GM23338 (cell line): ENCODE data around the gene FOXP1. TPM values are rescaled to one million over a fixed set of nuclear protein-coding genes. Genes with fewer than 3 reads are reported as not detected.

Experiments used
- ATAC-seq: fragments of 200-7000 bp; cut with Tn5 transposase; 3 replicates; pipeline ENCODE4 v1.9.1; 2020
- DNase-seq: peaks from one replicate; pipeline ENCODE4 v3.0.0-alpha.2; 2015; ENCODE audit warnings: low spot score
- H2AFZ ChIP-seq: fragments of 200-600 bp; sonication (generic); 2 replicates; pipeline ENCODE4 v1.8.0; 2016; ENCODE audit warnings: antibody characterized with exemption, mild to moderate bottlenecking, moderate library complexity
- H3F3A ChIP-seq: fragments of 200-600 bp; sonication (generic); replicated peaks from 2 replicates; pipeline ENCODE4 v1.8.0; 2017; ENCODE audit warnings: antibody characterized with exemption, mixed run types, low read depth
- H3K27ac ChIP-seq: fragments of 200-600 bp; sonication (generic); 2 replicates; pipeline ENCODE4 v1.6.1; 2016; ENCODE audit warnings: low read depth
- H3K27me3 ChIP-seq: fragments of 200-600 bp; sonication (generic); 2 replicates; pipeline ENCODE4 v1.8.0; 2016; ENCODE audit warnings: mild to moderate bottlenecking, mixed run types, moderate library complexity; ENCODE audit not compliant: insufficient read depth
- H3K36me3 ChIP-seq: fragments of 200-600 bp; sonication (generic); 2 replicates; pipeline ENCODE4 v1.8.0; 2016; ENCODE audit warnings: mild to moderate bottlenecking; ENCODE audit not compliant: insufficient read depth
- H3K4me1 ChIP-seq: fragments of 200-600 bp; sonication (generic); 2 replicates; pipeline ENCODE4 v1.8.0; 2016; ENCODE audit warnings: mild to moderate bottlenecking, moderate library complexity; ENCODE audit not compliant: insufficient read depth
- H3K4me2 ChIP-seq: fragments of 200-600 bp; sonication (generic); 2 replicates; pipeline ENCODE4 v1.7.1; 2017; ENCODE audit warnings: mixed run types
- H3K4me3 ChIP-seq: fragments of 200-600 bp; sonication (generic); 2 replicates; pipeline ENCODE4 v1.6.1; 2016; ENCODE audit warnings: mixed run types
- H3K79me2 ChIP-seq: fragments of 200-600 bp; sonication (generic); replicated peaks from 2 replicates; pipeline ENCODE4 v1.8.0; 2017; ENCODE audit warnings: mild to moderate bottlenecking; ENCODE audit not compliant: insufficient read depth
- H3K9me2 ChIP-seq: fragments of 200-600 bp; sonication (generic); 2 replicates; pipeline ENCODE4 v1.8.0; 2017; ENCODE audit not compliant: insufficient read depth
- H4K20me1 ChIP-seq: fragments of 200-600 bp; sonication (generic); replicated peaks from 2 replicates; pipeline ENCODE4 v1.8.0; 2017; ENCODE audit warnings: mild to moderate bottlenecking; ENCODE audit not compliant: insufficient read depth
- H3K27ac Mint-ChIP-seq: 2 replicates; pipeline ENCODE4 v1.8.0; 2020; ENCODE audit warnings: inconsistent platforms, mild to moderate bottlenecking, moderate library complexity, mixed read lengths
- H3K27me3 Mint-ChIP-seq: 3 replicates; pipeline ENCODE4 v1.8.0; 2022; ENCODE audit warnings: low read depth, mild to moderate bottlenecking, moderate library complexity, mixed read lengths, inconsistent platforms; ENCODE audit not compliant: insufficient read depth, poor library complexity
- H3K36me3 Mint-ChIP-seq: 3 replicates; pipeline ENCODE4 v1.8.0; 2021; ENCODE audit warnings: low read depth, mild to moderate bottlenecking, inconsistent platforms, moderate library complexity, mixed read lengths
- H3K4me1 Mint-ChIP-seq: 3 replicates; pipeline ENCODE4 v1.8.0; 2020; ENCODE audit warnings: mild to moderate bottlenecking, inconsistent platforms, mixed read lengths
- H3K4me3 Mint-ChIP-seq: 3 replicates; pipeline ENCODE4 v1.8.0; 2021; ENCODE audit warnings: moderate library complexity, mild to moderate bottlenecking, inconsistent platforms, mixed read lengths
- H3K9me3 Mint-ChIP-seq: 3 replicates; pipeline ENCODE4 v1.8.0; 2020; ENCODE audit warnings: moderate library complexity, mild to moderate bottlenecking, inconsistent platforms, mixed read lengths
- CREB1 ChIP-seq: fragments of 250-450 bp; sonication (Bioruptor Pico); IDR thresholded peaks from 2 replicates; pipeline ENCODE4 v1.5.0; 2020; ENCODE audit warnings: low read depth, mild to moderate bottlenecking, moderate library complexity
- ETS1 ChIP-seq: IDR thresholded peaks from 2 replicates; pipeline ENCODE4 v1.6.1; 2016; ENCODE audit warnings: antibody characterized with exemption
- EZH2 ChIP-seq: fragments of 200-600 bp; sonication (generic); IDR thresholded peaks from one replicate; pipeline ENCODE4 v1.8.0; 2017; ENCODE audit warnings: antibody characterized with exemption, mild to moderate bottlenecking, low read depth; ENCODE audit not compliant: unreplicated experiment
- EZH2phosphoT487 ChIP-seq: fragments of 200-600 bp; sonication (generic); IDR thresholded peaks from one replicate; pipeline ENCODE4 v1.8.1; 2018; ENCODE audit warnings: antibody characterized with exemption; ENCODE audit not compliant: unreplicated experiment
- JUNB ChIP-seq: IDR thresholded peaks from one replicate; pipeline ENCODE4 v1.6.1; 2016; ENCODE audit warnings: antibody characterized with exemption; ENCODE audit not compliant: unreplicated experiment
- NANOG ChIP-seq: IDR thresholded peaks from 2 replicates; pipeline ENCODE4 v1.6.1; 2016; ENCODE audit warnings: antibody characterized with exemption, borderline replicate concordance
- POLR2AphosphoS5 ChIP-seq: IDR thresholded peaks from 2 replicates; pipeline ENCODE4 v1.6.1; 2016; ENCODE audit warnings: antibody characterized with exemption, low read depth
- STAT1 ChIP-seq: IDR thresholded peaks from one replicate; pipeline ENCODE4 v1.6.1; 2016; ENCODE audit warnings: antibody characterized with exemption; ENCODE audit not compliant: unreplicated experiment
- ZNF114 ChIP-seq: fragments of 250-450 bp; sonication (Bioruptor Pico); IDR thresholded peaks from 2 replicates; pipeline ENCODE4 v1.5.0; 2020; ENCODE audit warnings: mild to moderate bottlenecking, moderate library complexity
- ZNF331 ChIP-seq: fragments of 250-450 bp; sonication (Bioruptor Pico); IDR thresholded peaks from 2 replicates; pipeline ENCODE4 v1.5.0; 2020; ENCODE audit warnings: low read depth, mild to moderate bottlenecking, moderate library complexity
- ZNF462 ChIP-seq: fragments of 250-450 bp; sonication (Bioruptor Pico); IDR thresholded peaks from 2 replicates; pipeline ENCODE4 v1.5.0; 2020; ENCODE audit warnings: mild to moderate bottlenecking, moderate library complexity
- polyA plus RNA-seq: library from polyadenylated mRNA; unstranded; fragments of >200 nt; fragmentation: Nextera tagmentation; extraction: Ambion mirVana; gene quantifications from 2 replicates; pipeline ENCODE4 v1.2.1, GENCODE V29; 2016
- total RNA-seq: library from RNA; depleted of rRNA; stranded (reverse); fragments of >200 nt; shearing (Covaris generic); gene quantifications from 2 replicates; pipeline ENCODE4 v1.2.3, GENCODE V29; 2014
- TF ChIP-seq, protein P1 (sequence below): IDR thresholded peaks from one replicate; pipeline ENCODE4 v1.6.1; 2018; ENCODE audit warnings: antibody characterized with exemption; ENCODE audit not compliant: unreplicated experiment
- TF ChIP-seq, protein P2 (sequence below), 2 experiments: fragments of 200-600 bp in 1 of 2; sonication (generic) in 1 of 2; conservative IDR thresholded peaks; 2 replicates each; pipeline versions ENCODE4 v1.5.1 to v1.6.1; 2016 to 2017; ENCODE audit warnings: antibody characterized with exemption in 2 of 2, low read depth in 2 of 2, mild to moderate bottlenecking in 2 of 2, moderate library complexity in 1 of 2

FOXP1 gene
- total and polyA plus RNA-seq, 2 experiments from 2014 or later = 32.9 to 35.5 TPM

GRCh38 chr3:71047616-71048531 lies 535.7 kb downstream of the FOXP1 start:
- Mint-ChIP-seq H3K4me1 (peaks cover 78% of the 10 kb centered on the region), H3K27me3 (peaks cover under 1% of the 10 kb centered on the region), H3K9me3 (no peaks in the 10 kb centered on the region), H3K27ac (peak overlapping the region; percentile 74), H3K36me3 (no peaks in the 10 kb centered on the region; the same call in 2 of the 3 replicates), H3K4me3 (peak overlapping the region; percentile 44)
- no peak for TF ChIP-seq EZH2phosphoT487
- TF ChIP-seq, protein P1, sequence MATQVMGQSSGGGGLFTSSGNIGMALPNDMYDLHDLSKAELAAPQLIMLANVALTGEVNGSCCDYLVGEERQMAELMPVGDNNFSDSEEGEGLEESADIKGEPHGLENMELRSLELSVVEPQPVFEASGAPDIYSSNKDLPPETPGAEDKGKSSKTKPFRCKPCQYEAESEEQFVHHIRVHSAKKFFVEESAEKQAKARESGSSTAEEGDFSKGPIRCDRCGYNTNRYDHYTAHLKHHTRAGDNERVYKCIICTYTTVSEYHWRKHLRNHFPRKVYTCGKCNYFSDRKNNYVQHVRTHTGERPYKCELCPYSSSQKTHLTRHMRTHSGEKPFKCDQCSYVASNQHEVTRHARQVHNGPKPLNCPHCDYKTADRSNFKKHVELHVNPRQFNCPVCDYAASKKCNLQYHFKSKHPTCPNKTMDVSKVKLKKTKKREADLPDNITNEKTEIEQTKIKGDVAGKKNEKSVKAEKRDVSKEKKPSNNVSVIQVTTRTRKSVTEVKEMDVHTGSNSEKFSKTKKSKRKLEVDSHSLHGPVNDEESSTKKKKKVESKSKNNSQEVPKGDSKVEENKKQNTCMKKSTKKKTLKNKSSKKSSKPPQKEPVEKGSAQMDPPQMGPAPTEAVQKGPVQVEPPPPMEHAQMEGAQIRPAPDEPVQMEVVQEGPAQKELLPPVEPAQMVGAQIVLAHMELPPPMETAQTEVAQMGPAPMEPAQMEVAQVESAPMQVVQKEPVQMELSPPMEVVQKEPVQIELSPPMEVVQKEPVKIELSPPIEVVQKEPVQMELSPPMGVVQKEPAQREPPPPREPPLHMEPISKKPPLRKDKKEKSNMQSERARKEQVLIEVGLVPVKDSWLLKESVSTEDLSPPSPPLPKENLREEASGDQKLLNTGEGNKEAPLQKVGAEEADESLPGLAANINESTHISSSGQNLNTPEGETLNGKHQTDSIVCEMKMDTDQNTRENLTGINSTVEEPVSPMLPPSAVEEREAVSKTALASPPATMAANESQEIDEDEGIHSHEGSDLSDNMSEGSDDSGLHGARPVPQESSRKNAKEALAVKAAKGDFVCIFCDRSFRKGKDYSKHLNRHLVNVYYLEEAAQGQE = no peak
- TF ChIP-seq CREB1 = no peak
- TF ChIP-seq POLR2AphosphoS5 = no peak
- TF ChIP-seq ETS1 = no peak
- no peak for TF ChIP-seq ZNF331 (CRISPR knock-in tag)
- TF ChIP-seq ZNF114 (CRISPR knock-in tag) = no peak
- TF ChIP-seq ZNF462 (CRISPR knock-in tag) = no peak
- TF ChIP-seq JUNB = no peak
- no peak for TF ChIP-seq EZH2
- TF ChIP-seq, protein P2, sequence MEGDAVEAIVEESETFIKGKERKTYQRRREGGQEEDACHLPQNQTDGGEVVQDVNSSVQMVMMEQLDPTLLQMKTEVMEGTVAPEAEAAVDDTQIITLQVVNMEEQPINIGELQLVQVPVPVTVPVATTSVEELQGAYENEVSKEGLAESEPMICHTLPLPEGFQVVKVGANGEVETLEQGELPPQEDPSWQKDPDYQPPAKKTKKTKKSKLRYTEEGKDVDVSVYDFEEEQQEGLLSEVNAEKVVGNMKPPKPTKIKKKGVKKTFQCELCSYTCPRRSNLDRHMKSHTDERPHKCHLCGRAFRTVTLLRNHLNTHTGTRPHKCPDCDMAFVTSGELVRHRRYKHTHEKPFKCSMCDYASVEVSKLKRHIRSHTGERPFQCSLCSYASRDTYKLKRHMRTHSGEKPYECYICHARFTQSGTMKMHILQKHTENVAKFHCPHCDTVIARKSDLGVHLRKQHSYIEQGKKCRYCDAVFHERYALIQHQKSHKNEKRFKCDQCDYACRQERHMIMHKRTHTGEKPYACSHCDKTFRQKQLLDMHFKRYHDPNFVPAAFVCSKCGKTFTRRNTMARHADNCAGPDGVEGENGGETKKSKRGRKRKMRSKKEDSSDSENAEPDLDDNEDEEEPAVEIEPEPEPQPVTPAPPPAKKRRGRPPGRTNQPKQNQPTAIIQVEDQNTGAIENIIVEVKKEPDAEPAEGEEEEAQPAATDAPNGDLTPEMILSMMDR (conservative IDR thresholded peaks at IDR 0.05; ENCODE audit: low read depth in 2 of 2) = no peak
- no peak for TF ChIP-seq NANOG
- no peak for TF ChIP-seq STAT1
- Histone ChIP-seq H3K4me3 (peak overlapping the region; percentile 22; the same call in 1 of the 2 replicates), H3K27me3 (no peaks in the 10 kb centered on the region), H3K79me2 (no peaks in the 10 kb centered on the region; the same call in none of the 2 replicates), H2AFZ (no peak overlapping the region), H3K4me1 (peaks cover 78% of the 10 kb centered on the region), H3K27ac (peak overlapping the region; percentile 6; the same call in 1 of the 2 replicates), H3F3A (peaks cover 11% of the 10 kb centered on the region), H4K20me1 (no peaks in the 10 kb centered on the region), H3K36me3 (no peaks in the 10 kb centered on the region), H3K9me2 (no peaks in the 10 kb centered on the region), H3K4me2 (peak overlapping the region; percentile 65)
- DNase-seq = no peak
- no peak for ATAC-seq
